Measurements from ENCODE around the gene SCRN3. TPM values are rescaled to one million over a fixed set of nuclear protein-coding genes. Genes with fewer than 3 reads are reported as not detected.

The SCRN3 gene
- total and polyA plus RNA-seq, 2 experiments from 2014 or later = 8.1 to 12.3 TPM

DNA sequence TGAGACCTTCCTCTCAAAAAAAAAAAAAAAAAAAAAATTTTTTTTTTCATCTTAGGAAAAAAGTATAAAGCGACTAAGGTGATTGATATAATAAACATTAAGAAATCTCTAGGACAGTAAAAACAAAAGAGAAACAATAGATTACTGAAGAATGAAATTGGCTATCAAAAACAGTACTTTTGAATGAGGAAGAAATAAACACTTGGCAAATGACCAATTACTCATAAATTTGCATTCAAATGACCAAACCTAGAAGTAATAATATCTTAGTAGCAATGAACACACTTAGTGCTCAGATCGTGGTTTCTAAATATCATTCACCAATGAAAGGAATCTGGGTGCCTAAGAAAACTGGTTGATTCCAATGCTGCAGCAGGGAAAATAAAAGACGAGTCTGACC lies 10.3 kb upstream of the SCRN3 start:
- H3K9me2 ChIP-seq (ENCODE audit: insufficient read depth) = no peaks in the 10 kb centered on the region
- no peak overlapping the region for H3K27ac ChIP-seq (ENCODE audit: low read depth)
- no peaks in the 10 kb centered on the region for H3K9me3 Mint-ChIP-seq
- DNase-seq (ENCODE audit: low spot score) (no peak), ATAC-seq (no peak)
- TF ChIP-seq EZH2 (IDR thresholded peaks at IDR 0.05; ENCODE audit: low read depth, unreplicated experiment) (no peak), JUNB (IDR thresholded peaks at IDR 0.05; ENCODE audit: unreplicated experiment) (no peak), CREB1 (CRISPR knock-in tag; IDR thresholded peaks at IDR 0.05; ENCODE audit: low read depth) (no peak), EZH2phosphoT487 (IDR thresholded peaks at IDR 0.05; ENCODE audit: unreplicated experiment) (no peak), NANOG (IDR thresholded peaks at IDR 0.05; ENCODE audit: borderline replicate concordance) (no peak), STAT1 (IDR thresholded peaks at IDR 0.05; ENCODE audit: unreplicated experiment) (no peak), ZNF331 (CRISPR knock-in tag; IDR thresholded peaks at IDR 0.05; ENCODE audit: low read depth) (no peak), ZNF114 (CRISPR knock-in tag; IDR thresholded peaks at IDR 0.05) (no peak), POLR2AphosphoS5 (IDR thresholded peaks at IDR 0.05; ENCODE audit: low read depth) (no peak)
- TF ChIP-seq, protein P1, sequence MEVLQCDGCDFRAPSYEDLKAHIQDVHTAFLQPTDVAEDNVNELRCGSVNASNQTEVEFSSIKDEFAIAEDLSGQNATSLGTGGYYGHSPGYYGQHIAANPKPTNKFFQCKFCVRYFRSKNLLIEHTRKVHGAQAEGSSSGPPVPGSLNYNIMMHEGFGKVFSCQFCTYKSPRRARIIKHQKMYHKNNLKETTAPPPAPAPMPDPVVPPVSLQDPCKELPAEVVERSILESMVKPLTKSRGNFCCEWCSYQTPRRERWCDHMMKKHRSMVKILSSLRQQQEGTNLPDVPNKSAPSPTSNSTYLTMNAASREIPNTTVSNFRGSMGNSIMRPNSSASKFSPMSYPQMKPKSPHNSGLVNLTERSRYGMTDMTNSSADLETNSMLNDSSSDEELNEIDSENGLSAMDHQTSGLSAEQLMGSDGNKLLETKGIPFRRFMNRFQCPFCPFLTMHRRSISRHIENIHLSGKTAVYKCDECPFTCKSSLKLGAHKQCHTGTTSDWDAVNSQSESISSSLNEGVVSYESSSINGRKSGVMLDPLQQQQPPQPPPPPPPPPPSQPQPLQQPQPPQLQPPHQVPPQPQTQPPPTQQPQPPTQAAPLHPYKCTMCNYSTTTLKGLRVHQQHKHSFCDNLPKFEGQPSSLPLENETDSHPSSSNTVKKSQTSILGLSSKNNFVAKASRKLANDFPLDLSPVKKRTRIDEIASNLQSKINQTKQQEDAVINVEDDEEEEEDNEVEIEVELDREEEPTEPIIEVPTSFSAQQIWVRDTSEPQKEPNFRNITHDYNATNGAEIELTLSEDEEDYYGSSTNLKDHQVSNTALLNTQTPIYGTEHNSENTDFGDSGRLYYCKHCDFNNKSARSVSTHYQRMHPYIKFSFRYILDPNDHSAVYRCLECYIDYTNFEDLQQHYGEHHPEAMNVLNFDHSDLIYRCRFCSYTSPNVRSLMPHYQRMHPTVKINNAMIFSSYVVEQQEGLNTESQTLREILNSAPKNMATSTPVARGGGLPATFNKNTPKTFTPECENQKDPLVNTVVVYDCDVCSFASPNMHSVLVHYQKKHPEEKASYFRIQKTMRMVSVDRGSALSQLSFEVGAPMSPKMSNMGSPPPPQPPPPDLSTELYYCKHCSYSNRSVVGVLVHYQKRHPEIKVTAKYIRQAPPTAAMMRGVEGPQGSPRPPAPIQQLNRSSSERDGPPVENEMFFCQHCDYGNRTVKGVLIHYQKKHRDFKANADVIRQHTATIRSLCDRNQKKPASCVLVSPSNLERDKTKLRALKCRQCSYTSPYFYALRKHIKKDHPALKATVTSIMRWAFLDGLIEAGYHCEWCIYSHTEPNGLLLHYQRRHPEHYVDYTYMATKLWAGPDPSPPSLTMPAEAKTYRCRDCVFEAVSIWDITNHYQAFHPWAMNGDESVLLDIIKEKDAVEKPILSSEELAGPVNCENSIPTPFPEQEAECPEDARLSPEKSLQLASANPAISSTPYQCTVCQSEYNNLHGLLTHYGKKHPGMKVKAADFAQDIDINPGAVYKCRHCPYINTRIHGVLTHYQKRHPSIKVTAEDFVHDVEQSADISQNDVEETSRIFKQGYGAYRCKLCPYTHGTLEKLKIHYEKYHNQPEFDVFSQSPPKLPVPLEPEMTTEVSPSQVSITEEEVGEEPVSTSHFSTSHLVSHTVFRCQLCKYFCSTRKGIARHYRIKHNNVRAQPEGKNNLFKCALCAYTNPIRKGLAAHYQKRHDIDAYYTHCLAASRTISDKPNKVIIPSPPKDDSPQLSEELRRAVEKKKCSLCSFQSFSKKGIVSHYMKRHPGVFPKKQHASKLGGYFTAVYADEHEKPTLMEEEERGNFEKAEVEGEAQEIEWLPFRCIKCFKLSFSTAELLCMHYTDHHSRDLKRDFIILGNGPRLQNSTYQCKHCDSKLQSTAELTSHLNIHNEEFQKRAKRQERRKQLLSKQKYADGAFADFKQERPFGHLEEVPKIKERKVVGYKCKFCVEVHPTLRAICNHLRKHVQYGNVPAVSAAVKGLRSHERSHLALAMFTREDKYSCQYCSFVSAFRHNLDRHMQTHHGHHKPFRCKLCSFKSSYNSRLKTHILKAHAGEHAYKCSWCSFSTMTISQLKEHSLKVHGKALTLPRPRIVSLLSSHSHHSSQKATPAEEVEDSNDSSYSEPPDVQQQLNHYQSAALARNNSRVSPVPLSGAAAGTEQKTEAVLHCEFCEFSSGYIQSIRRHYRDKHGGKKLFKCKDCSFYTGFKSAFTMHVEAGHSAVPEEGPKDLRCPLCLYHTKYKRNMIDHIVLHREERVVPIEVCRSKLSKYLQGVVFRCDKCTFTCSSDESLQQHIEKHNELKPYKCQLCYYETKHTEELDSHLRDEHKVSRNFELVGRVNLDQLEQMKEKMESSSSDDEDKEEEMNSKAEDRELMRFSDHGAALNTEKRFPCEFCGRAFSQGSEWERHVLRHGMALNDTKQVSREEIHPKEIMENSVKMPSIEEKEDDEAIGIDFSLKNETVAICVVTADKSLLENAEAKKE (CRISPR knock-in tag; IDR thresholded peaks at IDR 0.05) = no peak
- TF ChIP-seq, protein P2, sequence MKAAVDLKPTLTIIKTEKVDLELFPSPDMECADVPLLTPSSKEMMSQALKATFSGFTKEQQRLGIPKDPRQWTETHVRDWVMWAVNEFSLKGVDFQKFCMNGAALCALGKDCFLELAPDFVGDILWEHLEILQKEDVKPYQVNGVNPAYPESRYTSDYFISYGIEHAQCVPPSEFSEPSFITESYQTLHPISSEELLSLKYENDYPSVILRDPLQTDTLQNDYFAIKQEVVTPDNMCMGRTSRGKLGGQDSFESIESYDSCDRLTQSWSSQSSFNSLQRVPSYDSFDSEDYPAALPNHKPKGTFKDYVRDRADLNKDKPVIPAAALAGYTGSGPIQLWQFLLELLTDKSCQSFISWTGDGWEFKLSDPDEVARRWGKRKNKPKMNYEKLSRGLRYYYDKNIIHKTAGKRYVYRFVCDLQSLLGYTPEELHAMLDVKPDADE (IDR thresholded peaks at IDR 0.05) = no peak
- TF ChIP-seq, protein P3, sequence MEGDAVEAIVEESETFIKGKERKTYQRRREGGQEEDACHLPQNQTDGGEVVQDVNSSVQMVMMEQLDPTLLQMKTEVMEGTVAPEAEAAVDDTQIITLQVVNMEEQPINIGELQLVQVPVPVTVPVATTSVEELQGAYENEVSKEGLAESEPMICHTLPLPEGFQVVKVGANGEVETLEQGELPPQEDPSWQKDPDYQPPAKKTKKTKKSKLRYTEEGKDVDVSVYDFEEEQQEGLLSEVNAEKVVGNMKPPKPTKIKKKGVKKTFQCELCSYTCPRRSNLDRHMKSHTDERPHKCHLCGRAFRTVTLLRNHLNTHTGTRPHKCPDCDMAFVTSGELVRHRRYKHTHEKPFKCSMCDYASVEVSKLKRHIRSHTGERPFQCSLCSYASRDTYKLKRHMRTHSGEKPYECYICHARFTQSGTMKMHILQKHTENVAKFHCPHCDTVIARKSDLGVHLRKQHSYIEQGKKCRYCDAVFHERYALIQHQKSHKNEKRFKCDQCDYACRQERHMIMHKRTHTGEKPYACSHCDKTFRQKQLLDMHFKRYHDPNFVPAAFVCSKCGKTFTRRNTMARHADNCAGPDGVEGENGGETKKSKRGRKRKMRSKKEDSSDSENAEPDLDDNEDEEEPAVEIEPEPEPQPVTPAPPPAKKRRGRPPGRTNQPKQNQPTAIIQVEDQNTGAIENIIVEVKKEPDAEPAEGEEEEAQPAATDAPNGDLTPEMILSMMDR (conservative IDR thresholded peaks at IDR 0.05; ENCODE audit: low read depth in 2 of 2) = no peak
- TF ChIP-seq, protein P4, sequence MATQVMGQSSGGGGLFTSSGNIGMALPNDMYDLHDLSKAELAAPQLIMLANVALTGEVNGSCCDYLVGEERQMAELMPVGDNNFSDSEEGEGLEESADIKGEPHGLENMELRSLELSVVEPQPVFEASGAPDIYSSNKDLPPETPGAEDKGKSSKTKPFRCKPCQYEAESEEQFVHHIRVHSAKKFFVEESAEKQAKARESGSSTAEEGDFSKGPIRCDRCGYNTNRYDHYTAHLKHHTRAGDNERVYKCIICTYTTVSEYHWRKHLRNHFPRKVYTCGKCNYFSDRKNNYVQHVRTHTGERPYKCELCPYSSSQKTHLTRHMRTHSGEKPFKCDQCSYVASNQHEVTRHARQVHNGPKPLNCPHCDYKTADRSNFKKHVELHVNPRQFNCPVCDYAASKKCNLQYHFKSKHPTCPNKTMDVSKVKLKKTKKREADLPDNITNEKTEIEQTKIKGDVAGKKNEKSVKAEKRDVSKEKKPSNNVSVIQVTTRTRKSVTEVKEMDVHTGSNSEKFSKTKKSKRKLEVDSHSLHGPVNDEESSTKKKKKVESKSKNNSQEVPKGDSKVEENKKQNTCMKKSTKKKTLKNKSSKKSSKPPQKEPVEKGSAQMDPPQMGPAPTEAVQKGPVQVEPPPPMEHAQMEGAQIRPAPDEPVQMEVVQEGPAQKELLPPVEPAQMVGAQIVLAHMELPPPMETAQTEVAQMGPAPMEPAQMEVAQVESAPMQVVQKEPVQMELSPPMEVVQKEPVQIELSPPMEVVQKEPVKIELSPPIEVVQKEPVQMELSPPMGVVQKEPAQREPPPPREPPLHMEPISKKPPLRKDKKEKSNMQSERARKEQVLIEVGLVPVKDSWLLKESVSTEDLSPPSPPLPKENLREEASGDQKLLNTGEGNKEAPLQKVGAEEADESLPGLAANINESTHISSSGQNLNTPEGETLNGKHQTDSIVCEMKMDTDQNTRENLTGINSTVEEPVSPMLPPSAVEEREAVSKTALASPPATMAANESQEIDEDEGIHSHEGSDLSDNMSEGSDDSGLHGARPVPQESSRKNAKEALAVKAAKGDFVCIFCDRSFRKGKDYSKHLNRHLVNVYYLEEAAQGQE (IDR thresholded peaks at IDR 0.05; ENCODE audit: unreplicated experiment) = no peak
- no peaks in the 10 kb centered on the region for H3K27me3 ChIP-seq (ENCODE audit: insufficient read depth)
- H3K4me3 ChIP-seq = no peak overlapping the region
- no peaks in the 10 kb centered on the region; the same call in 1 of the 2 replicates for H3K79me2 ChIP-seq (replicated peaks; ENCODE audit: insufficient read depth)
- H3K4me1 ChIP-seq (ENCODE audit: insufficient read depth) = no peaks in the 10 kb centered on the region
- H3K36me3 ChIP-seq (ENCODE audit: insufficient read depth) = no peaks in the 10 kb centered on the region
- H3K4me1 Mint-ChIP-seq = no peaks in the 10 kb centered on the region
- no peak overlapping the region for H3K27ac Mint-ChIP-seq
- H4K20me1 ChIP-seq (replicated peaks; ENCODE audit: insufficient read depth) = no peaks in the 10 kb centered on the region
- H3K4me3 Mint-ChIP-seq = no peak overlapping the region
- H3K36me3 Mint-ChIP-seq (ENCODE audit: low read depth) = no peaks in the 10 kb centered on the region; the same call in 2 of the 3 replicates
- no peaks in the 10 kb centered on the region for H3F3A ChIP-seq (replicated peaks; ENCODE audit: low read depth)
- H3K27me3 Mint-ChIP-seq (ENCODE audit: insufficient read depth, low read depth, poor library complexity) = peaks cover 2% of the 10 kb centered on the region
- H3K4me2 ChIP-seq = no peak overlapping the region
- no peak overlapping the region for H2AFZ ChIP-seq
